Measurements from ENCODE around the gene FANCI.

- no peak for TF ChIP-seq CTCF (IDR thresholded peaks at IDR 0.05)
- no peak for TF ChIP-seq POLR2A (IDR thresholded peaks at IDR 0.05)
Measured at GRCh38 chr15:89330119-89330518, 86.3 kb downstream of the FANCI start.
